Transverse colon (tissue), 4 donors: ENCODE data around the gene RAB37.

Source experiments
- CTCF ChIP-seq, 5 experiments: fragments of 200-600 bp in 3 of 5; fragments of 450-650 bp in 2 of 5; sonication (generic) in 3 of 5; IDR thresholded peaks; 1 replicate in 2 of 5; 2 replicates in 3 of 5; pipeline ENCODE4 v1.5.1; 2016 to 2017; ENCODE audit warnings: antibody characterized with exemption in 5 of 5, inconsistent platforms in 3 of 5, mild to moderate bottlenecking in 2 of 5, moderate library complexity in 1 of 5
- EP300 ChIP-seq: sonication (generic); formaldehyde crosslinking; IDR thresholded peaks from one replicate; pipeline ENCODE4 v1.6.1; 2017; ENCODE audit warnings: antibody characterized with exemption, low read depth
- POLR2A ChIP-seq: fragments of 450-650 bp; IDR thresholded peaks from one replicate; pipeline ENCODE4 v1.6.1; 2016; ENCODE audit warnings: antibody characterized with exemption, mild to moderate bottlenecking, moderate library complexity
- POLR2AphosphoS5 ChIP-seq, 3 donors: sonication (generic); formaldehyde crosslinking; IDR thresholded peaks; one replicate each; pipeline ENCODE4 v1.6.1; 2016; ENCODE audit warnings: antibody characterized with exemption in 3 of 3

- TF ChIP-seq EP300 (no peak), CTCF (IDR thresholded peaks at IDR 0.05) (no peak), POLR2AphosphoS5 (IDR thresholded peaks at IDR 0.05) (no peak), POLR2A (no peak)
Measured at GRCh38 chr17:74778960-74779359, 41.9 kb downstream of the RAB37 start.
